Left ventricle myocardium inferior (tissue), 1 donor: ENCODE data around the gene CYP27C1. TPM values are rescaled to one million over a fixed set of nuclear protein-coding genes. Genes with fewer than 3 reads are reported as not detected.
A peak's percentile ranks its signal among the peaks of the same experiment; 100 is the strongest.

Experiments
- DNase-seq: peaks from one replicate; pipeline ENCODE4 v3.0.0-alpha.2; 2020
- H3K27ac ChIP-seq: fragments of 200-600 bp; replicated peaks from 2 replicates; pipeline ENCODE4 v1.8.0; 2021
- H3K27me3 ChIP-seq: fragments of 200-600 bp; 2 replicates; pipeline ENCODE4 v1.8.0; 2021; ENCODE audit warnings: low read depth
- H3K36me3 ChIP-seq: fragments of 200-600 bp; 2 replicates; pipeline ENCODE4 v1.8.0; 2021
- H3K4me1 ChIP-seq: fragments of 200-600 bp; 2 replicates; pipeline ENCODE4 v1.8.0; 2021
- H3K4me3 ChIP-seq: fragments of 200-600 bp; 2 replicates; pipeline ENCODE4 v1.8.0; 2021; ENCODE audit warnings: mild to moderate bottlenecking, moderate library complexity
- H3K9me3 ChIP-seq: fragments of 200-600 bp; replicated peaks from 2 replicates; pipeline ENCODE4 v1.8.0; 2021
- intact Hi-C: fragments of 100-400 bp; cut with micrococcal nuclease; formaldehyde crosslinking; loops from one replicate; pipeline ENCODE4 v1.11.0; 2022
- total RNA-seq: library from RNA; stranded (reverse); fragmentation: NEBNext Ultra II Directional; extraction: Animal tissue kit (Norgen Biotek cat#: 25700); gene quantifications from one replicate; pipeline ENCODE4 v1.2.1, GENCODE V29; 2021
- TF ChIP-seq, protein P1 (sequence below): fragments of 200-600 bp; IDR thresholded peaks from 2 replicates; pipeline ENCODE4 v1.8.0; 2021; ENCODE audit warnings: antibody characterized with exemption, mild to moderate bottlenecking, borderline replicate concordance
- donor health status: DM: no; HTN: yes; CAD: no; lungs with severe emphysema.

Gene CYP27C1
- total RNA-seq, 1 donor from 2014 or later = 0.11 TPM

GRCh38 chr2:127155947-127156346 is 64.2 kb downstream of the CYP27C1 start:
- intact Hi-C loops = no loop called here
- no peaks in the 10 kb centered on the region for H3K36me3 ChIP-seq

GRCh38 chr2:127155028-127155581 is 65.0 kb downstream of the CYP27C1 start:
- Histone ChIP-seq H3K27ac (peak overlapping the region; percentile 45), H3K4me3 (no peak overlapping the region), H3K36me3 (no peaks in the 10 kb centered on the region), H3K4me1 (peaks cover 2% of the 10 kb centered on the region), H3K9me3 (peaks cover 7% of the 10 kb centered on the region), H3K27me3 (peaks cover 33% of the 10 kb centered on the region)
- TF ChIP-seq, protein P1, sequence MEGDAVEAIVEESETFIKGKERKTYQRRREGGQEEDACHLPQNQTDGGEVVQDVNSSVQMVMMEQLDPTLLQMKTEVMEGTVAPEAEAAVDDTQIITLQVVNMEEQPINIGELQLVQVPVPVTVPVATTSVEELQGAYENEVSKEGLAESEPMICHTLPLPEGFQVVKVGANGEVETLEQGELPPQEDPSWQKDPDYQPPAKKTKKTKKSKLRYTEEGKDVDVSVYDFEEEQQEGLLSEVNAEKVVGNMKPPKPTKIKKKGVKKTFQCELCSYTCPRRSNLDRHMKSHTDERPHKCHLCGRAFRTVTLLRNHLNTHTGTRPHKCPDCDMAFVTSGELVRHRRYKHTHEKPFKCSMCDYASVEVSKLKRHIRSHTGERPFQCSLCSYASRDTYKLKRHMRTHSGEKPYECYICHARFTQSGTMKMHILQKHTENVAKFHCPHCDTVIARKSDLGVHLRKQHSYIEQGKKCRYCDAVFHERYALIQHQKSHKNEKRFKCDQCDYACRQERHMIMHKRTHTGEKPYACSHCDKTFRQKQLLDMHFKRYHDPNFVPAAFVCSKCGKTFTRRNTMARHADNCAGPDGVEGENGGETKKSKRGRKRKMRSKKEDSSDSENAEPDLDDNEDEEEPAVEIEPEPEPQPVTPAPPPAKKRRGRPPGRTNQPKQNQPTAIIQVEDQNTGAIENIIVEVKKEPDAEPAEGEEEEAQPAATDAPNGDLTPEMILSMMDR = no peak
- no peak for DNase-seq
- intact Hi-C loops = no loop called here

More at GRCh38 chr2:127155947-127156346, 64.2 kb downstream of the CYP27C1 start:
- no peak overlapping the region for H3K27ac ChIP-seq
- peaks cover 6% of the 10 kb centered on the region for H3K9me3 ChIP-seq
- H3K4me3 ChIP-seq = no peak overlapping the region
- H3K27me3 ChIP-seq = peaks cover 41% of the 10 kb centered on the region
- TF ChIP-seq, protein P1 = no peak
- H3K4me1 ChIP-seq = peaks cover 2% of the 10 kb centered on the region
- no peak for DNase-seq

DNA sequence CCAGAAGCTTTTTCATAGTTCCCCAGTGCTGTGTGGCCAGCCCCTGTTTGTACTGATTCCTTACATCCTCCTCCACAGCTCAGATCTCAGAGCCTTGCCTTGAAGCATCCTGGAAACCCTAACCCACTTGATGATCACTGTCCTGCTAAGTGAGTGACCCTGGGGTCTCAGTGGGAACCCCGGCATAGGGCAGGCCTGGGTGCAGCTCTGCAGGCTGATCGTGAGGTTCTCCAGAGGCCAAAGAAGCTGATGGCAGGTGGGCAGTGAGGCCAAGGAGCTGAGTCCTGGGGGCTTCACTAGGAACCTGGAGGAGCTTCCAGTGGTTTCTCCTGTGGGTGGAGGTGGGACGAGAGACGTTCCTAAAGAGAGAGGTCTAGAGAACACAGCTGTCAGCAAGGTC is 65.7 kb downstream of the CYP27C1 start:
- DNase-seq = no peak
- Histone ChIP-seq H3K27ac (no peak overlapping the region), H3K27me3 (peaks cover 29% of the 10 kb centered on the region), H3K4me1 (peaks cover 2% of the 10 kb centered on the region), H3K4me3 (no peak overlapping the region), H3K36me3 (no peaks in the 10 kb centered on the region), H3K9me3 (peaks cover 7% of the 10 kb centered on the region)
- TF ChIP-seq, protein P1 = no peak
- intact Hi-C loops = no loop called here

DNA sequence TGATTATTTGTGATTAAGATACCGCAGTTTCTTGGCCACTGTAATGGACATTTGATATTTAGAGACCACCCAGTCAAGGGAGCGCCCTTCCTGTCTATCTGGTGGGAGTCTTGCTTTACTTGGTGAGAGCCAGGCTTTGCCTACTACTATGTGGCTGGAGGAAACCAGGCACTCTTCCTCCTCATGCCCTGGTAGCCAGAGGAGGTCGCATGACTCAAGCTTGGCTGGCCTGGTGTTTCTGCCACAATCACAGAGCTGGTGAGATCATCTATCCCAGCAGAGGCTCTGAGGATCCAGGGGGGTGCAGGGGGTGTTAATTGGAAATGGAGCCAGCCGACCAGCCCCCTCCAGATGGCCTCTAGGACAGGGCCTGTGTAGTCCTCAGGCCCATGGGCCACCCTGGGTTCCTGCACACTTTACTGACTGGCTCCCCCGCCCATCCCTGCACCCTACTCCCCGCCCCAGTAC is 66.4 kb downstream of the CYP27C1 start:
- intact Hi-C loops = no loop called here
- peaks cover 28% of the 10 kb centered on the region for H3K27me3 ChIP-seq

DNA sequence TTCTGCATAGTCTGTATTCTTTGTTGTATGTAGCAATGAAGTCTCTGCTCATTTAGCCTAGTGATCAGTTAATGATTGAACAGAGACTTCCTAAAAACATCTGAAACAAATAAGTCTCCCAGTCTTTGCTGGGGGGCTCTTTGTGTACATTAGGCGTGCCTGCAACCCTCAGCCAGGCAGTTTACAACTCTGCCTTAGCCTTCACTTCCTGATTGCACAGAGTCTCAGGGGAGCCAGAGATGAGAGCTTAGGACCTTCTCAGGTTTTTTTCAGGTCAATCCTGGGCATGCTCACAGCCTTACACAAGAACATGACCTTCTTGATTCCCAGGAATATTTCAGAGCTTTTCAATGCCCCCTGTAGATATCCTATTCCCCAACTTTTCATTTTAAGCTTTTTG is 69.1 kb downstream of the CYP27C1 start:
- intact Hi-C loops = no loop called here
- no peaks in the 10 kb centered on the region for H3K36me3 ChIP-seq
- no peak overlapping the region for H3K27ac ChIP-seq
- TF ChIP-seq, protein P1 = no peak
- H3K27me3 ChIP-seq = peaks cover 9% of the 10 kb centered on the region
- peaks cover 7% of the 10 kb centered on the region for H3K9me3 ChIP-seq
- no peak for DNase-seq
- H3K4me3 ChIP-seq = no peak overlapping the region
- H3K4me1 ChIP-seq = peaks cover 5% of the 10 kb centered on the region

More for the DNA sequence above, 66.4 kb downstream of the CYP27C1 start:
- H3K36me3 ChIP-seq = no peaks in the 10 kb centered on the region
- peaks cover 7% of the 10 kb centered on the region for H3K9me3 ChIP-seq
- H3K4me1 ChIP-seq = peaks cover 2% of the 10 kb centered on the region
- no peak overlapping the region for H3K4me3 ChIP-seq
- no peak for DNase-seq
- H3K27ac ChIP-seq = no peak overlapping the region
- TF ChIP-seq, protein P1 = no peak
